ENCODE measurements around the gene SLC25A24.

The SLC25A24 gene

GRCh38 chr1:108124023-108124422, 76.1 kb downstream of the SLC25A24 start:
- H3K4me3 ChIP-seq (ENCODE audit: control insufficient read depth, low read depth, low read length): no peak overlapping the region
- TF ChIP-seq CTCF (conservative IDR thresholded peaks at IDR 0.05; ENCODE audit: control insufficient read depth, insufficient read depth, low read depth, low read length): no peak
- DNase-seq (ENCODE audit: low read depth): no peak

- no peak for TF ChIP-seq CTCF (conservative IDR thresholded peaks at IDR 0.05; ENCODE audit: control insufficient read depth, insufficient read depth, low read depth, low read length)
- DNase-seq (ENCODE audit: low read depth): no peak
Observed at GRCh38 chr1:108121358-108122143, 78.6 kb downstream of the SLC25A24 start.

GRCh38 chr1:108120163-108120562, 80.0 kb downstream of the SLC25A24 start:
- no peak for DNase-seq (ENCODE audit: low read depth)
- H3K4me3 ChIP-seq (ENCODE audit: control insufficient read depth, low read depth, low read length): no peak overlapping the region
- TF ChIP-seq CTCF (conservative IDR thresholded peaks at IDR 0.05; ENCODE audit: control insufficient read depth, insufficient read depth, low read depth, low read length): no peak

More at GRCh38 chr1:108121358-108122143, 78.6 kb downstream of the SLC25A24 start:
- H3K4me3 ChIP-seq (ENCODE audit: control insufficient read depth, low read depth, low read length): no peak overlapping the region

GRCh38 chr1:108119500-108119899, 80.6 kb downstream of the SLC25A24 start:
- no peak for TF ChIP-seq CTCF (conservative IDR thresholded peaks at IDR 0.05; ENCODE audit: control insufficient read depth, insufficient read depth, low read depth, low read length)
- DNase-seq (ENCODE audit: low read depth): no peak

GRCh38 chr1:108117945-108118902, 81.9 kb downstream of the SLC25A24 start:
- TF ChIP-seq CTCF (conservative IDR thresholded peaks at IDR 0.05; ENCODE audit: control insufficient read depth, insufficient read depth, low read depth, low read length): no peak
- DNase-seq (ENCODE audit: low read depth): no peak
- H3K4me3 ChIP-seq (ENCODE audit: control insufficient read depth, low read depth, low read length): no peak overlapping the region

More at GRCh38 chr1:108119500-108119899, 80.6 kb downstream of the SLC25A24 start:
- no peak overlapping the region for H3K4me3 ChIP-seq (ENCODE audit: control insufficient read depth, low read depth, low read length)

GRCh38 chr1:108117237-108117636, 82.9 kb downstream of the SLC25A24 start:
- no peak overlapping the region for H3K4me3 ChIP-seq (ENCODE audit: control insufficient read depth, low read depth, low read length)
- TF ChIP-seq CTCF (conservative IDR thresholded peaks at IDR 0.05; ENCODE audit: control insufficient read depth, insufficient read depth, low read depth, low read length): no peak
- DNase-seq (ENCODE audit: low read depth): no peak
